Naive thymus-derived CD4-positive, alpha-beta T cell (primary cell): Measurements from ENCODE around the gene FMO2. TPM values are rescaled to one million over a fixed set of nuclear protein-coding genes. Genes with fewer than 3 reads are reported as not detected.
A peak's percentile ranks its signal among the peaks of the same experiment; 100 is the strongest.

ENCODE experiments used
- ATAC-seq: fragments of 150-1000 bp; cut with Tn5 transposase; 2 replicates; pipeline ENCODE4 v1.10.0; 2021; ENCODE audit warnings: mild to moderate bottlenecking, moderate library complexity
- CTCF ChIA-PET: fragments of 350-600 bp; sonication (Branson Sonifier 250); formaldehyde crosslinking; loops from one replicate; lab custom pipeline; 2021; ENCODE audit warnings: antibody characterized with exemption; lab: Charles Lee
- POLR2A ChIA-PET: fragments of 350-600 bp; sonication (Branson Sonifier 250); formaldehyde crosslinking; loops from one replicate; lab custom pipeline; 2021; ENCODE audit warnings: antibody characterized with exemption, inconsistent platforms; lab: Charles Lee
- DNase-seq, 9 donors: peaks; one replicate each; pipeline versions ENCODE4 v3.0.0 to v3.0.0-alpha.2; 2020 to 2022; ENCODE audit warnings: mixed read lengths in 1 of 9
- H3K27ac ChIP-seq: one replicate; pipeline ENCODE4 v1.7.0; 2013; ENCODE audit warnings: mild to moderate bottlenecking, low read depth, low read length, moderate library complexity
- H3K27me3 ChIP-seq, 2 donors: one replicate each; pipeline ENCODE4 v1.7.0; 2013; ENCODE audit warnings: low read length in 2 of 2, mild to moderate bottlenecking in 2 of 2, moderate library complexity in 2 of 2; ENCODE audit not compliant: control insufficient read depth in 2 of 2, insufficient read depth in 2 of 2
- H3K36me3 ChIP-seq, 3 experiments: 1 replicate in 2 of 3; 2 replicates in 1 of 3; pipeline ENCODE4 v1.7.0; 2013; ENCODE audit warnings: low read length in 3 of 3, mild to moderate bottlenecking in 3 of 3, moderate library complexity in 1 of 3; ENCODE audit not compliant: insufficient read depth in 3 of 3, control insufficient read depth in 2 of 3
- H3K4me1 ChIP-seq, 2 donors: one replicate each; pipeline ENCODE4 v1.7.0; 2013; ENCODE audit warnings: low read length in 2 of 2, mild to moderate bottlenecking in 2 of 2, moderate library complexity in 1 of 2; ENCODE audit not compliant: control insufficient read depth in 2 of 2, insufficient read depth in 2 of 2
- H3K4me3 ChIP-seq: 2 replicates; pipeline ENCODE4 v1.7.0; 2013; ENCODE audit warnings: mild to moderate bottlenecking, low read length
- H3K9me3 ChIP-seq, 3 experiments: 1 replicate in 2 of 3; 2 replicates in 1 of 3; pipeline ENCODE4 v1.7.0; 2013; ENCODE audit warnings: low read length in 3 of 3; ENCODE audit not compliant: control insufficient read depth in 2 of 3
- H3K27ac Mint-ChIP-seq, 9 donors: one replicate each; pipeline ENCODE4 v1.8.0; 2020 to 2022; ENCODE audit warnings: mixed read lengths in 9 of 9, mild to moderate bottlenecking in 8 of 9, moderate library complexity in 5 of 9, inconsistent platforms in 2 of 9
- H3K27me3 Mint-ChIP-seq, 5 donors: one replicate each; pipeline ENCODE4 v1.8.0; 2021 to 2022; ENCODE audit warnings: mixed read lengths in 5 of 5, mild to moderate bottlenecking in 1 of 5
- H3K36me3 Mint-ChIP-seq, 5 donors: one replicate each; pipeline ENCODE4 v1.8.0; 2020 to 2022; ENCODE audit warnings: mixed read lengths in 5 of 5, mild to moderate bottlenecking in 3 of 5, inconsistent platforms in 1 of 5
- H3K4me1 Mint-ChIP-seq, 7 donors: one replicate each; pipeline ENCODE4 v1.8.0; 2020 to 2022; ENCODE audit warnings: mixed read lengths in 7 of 7, mild to moderate bottlenecking in 3 of 7, inconsistent platforms in 1 of 7
- H3K4me3 Mint-ChIP-seq, 10 donors: one replicate each; pipeline ENCODE4 v1.8.0; 2020 to 2022; ENCODE audit warnings: mild to moderate bottlenecking in 10 of 10, mixed read lengths in 10 of 10, moderate library complexity in 6 of 10, inconsistent platforms in 2 of 10
- H3K9me3 Mint-ChIP-seq, 11 donors: one replicate each; pipeline ENCODE4 v1.8.0; 2020 to 2022; ENCODE audit warnings: mixed read lengths in 11 of 11, mild to moderate bottlenecking in 4 of 11, inconsistent platforms in 1 of 11, moderate library complexity in 1 of 11
- intact Hi-C, 2 donors: fragments of 100-400 bp; cut with micrococcal nuclease; formaldehyde crosslinking; loops; one replicate each; pipeline ENCODE4 v1.15.1; 2023
- polyA plus RNA-seq, 2 donors: library from polyadenylated mRNA; unstranded; fragments of 300-500 nt; fragmentation: Illumina TruSeq; gene quantifications; one replicate each; pipeline ENCODE4 v1.2.3, GENCODE V29; 2021
- total RNA-seq, 6 experiments: library from RNA in 5 of 6; stranded (reverse) in 5 of 6; gene quantifications; 1 replicate in 5 of 6; 2 replicates in 1 of 6; pipeline ENCODE4 v1.2.3 and lab custom pipeline; 2021 to 2026

FMO2 gene
- total RNA-seq (not detected), polyA plus RNA-seq (not detected), total RNA-seq (lab: John Stamatoyannopoulos, UW) (not detected)

- Histone ChIP-seq H3K27ac (no peak within 1 kb of the TSS), H3K9me3 (no peaks in the 10 kb centered on the region), H3K36me3 (no peaks in the 10 kb centered on the region), H3K27me3 (no peaks in the 10 kb centered on the region), H3K4me1 (no peaks in the 10 kb centered on the region), H3K4me3 (no peak within 1 kb of the TSS)
- H3K27ac Mint-ChIP-seq: peak within 1 kb of the TSS in 1 of 9 donors; percentile 36
- POLR2A ChIA-PET: no interaction called here
- CTCF ChIA-PET: no interaction called here
- H3K4me1 Mint-ChIP-seq: no peaks in the 10 kb centered on the region
- peaks cover 0 to 2% (median 0%) of the 10 kb centered on the region in 11 donors for H3K9me3 Mint-ChIP-seq
- no peak within 1 kb of the TSS for H3K4me3 Mint-ChIP-seq
- no peak for ATAC-seq
- no peak for DNase-seq
- intact Hi-C loops: no loop called here
- no peaks in the 10 kb centered on the region for H3K36me3 Mint-ChIP-seq
- peaks cover 15 to 35% (median 16%) of the 10 kb centered on the region in 5 donors for H3K27me3 Mint-ChIP-seq
Measured at GRCh38 chr1:171185091-171185490, at the start of gene FMO2. TSS of gene FMO2 (plus strand) at chr1:171185300. CDS start at chr1:171185714, 414 bp downstream.

- Histone ChIP-seq H3K27me3 (no peaks in the 10 kb centered on the region), H3K27ac (no peak overlapping the region), H3K9me3 (no peaks in the 10 kb centered on the region), H3K4me3 (no peak overlapping the region), H3K36me3 (no peaks in the 10 kb centered on the region), H3K4me1 (no peaks in the 10 kb centered on the region)
- DNase-seq (no peak), ATAC-seq (no peak)
- Mint-ChIP-seq H3K27me3 (peaks cover 0 to 34% (median 25%) of the 10 kb centered on the region in 5 donors), H3K27ac (no peak overlapping the region), H3K4me1 (no peaks in the 10 kb centered on the region), H3K9me3 (peaks cover 0 to 1% (median 0%) of the 10 kb centered on the region in 11 donors), H3K36me3 (no peaks in the 10 kb centered on the region), H3K4me3 (no peak overlapping the region)
- intact Hi-C loops: no loop called here
- ChIA-PET POLR2A (no interaction called here), CTCF (interaction anchor here (0.7 kb wide), 1 partner anchor 168 kb away, joined by 3 read pairs; no protein-coding TSS in a partner anchor)
Measured at GRCh38 chr1:171137580-171137979, 47.5 kb upstream of the FMO2 start.

GRCh38 chr1:171138980-171139379, 46.1 kb upstream of the FMO2 start:
- Histone ChIP-seq H3K4me1 (no peaks in the 10 kb centered on the region), H3K27ac (no peak overlapping the region), H3K4me3 (no peak overlapping the region), H3K9me3 (no peaks in the 10 kb centered on the region), H3K36me3 (no peaks in the 10 kb centered on the region), H3K27me3 (no peaks in the 10 kb centered on the region)
- ATAC-seq (no peak), DNase-seq (no peak)
- no peaks in the 10 kb centered on the region for H3K36me3 Mint-ChIP-seq
- peaks cover 5 to 34% (median 25%) of the 10 kb centered on the region in 5 donors for H3K27me3 Mint-ChIP-seq
- no peak overlapping the region for H3K4me3 Mint-ChIP-seq
- peaks cover 0 to 1% (median 0%) of the 10 kb centered on the region in 11 donors for H3K9me3 Mint-ChIP-seq
- H3K4me1 Mint-ChIP-seq: no peaks in the 10 kb centered on the region
- ChIA-PET CTCF (no interaction called here), POLR2A (no interaction called here)
- no peak overlapping the region for H3K27ac Mint-ChIP-seq
- intact Hi-C loops: no loop called here

GRCh38 chr1:171139890-171140289, 45.2 kb upstream of the FMO2 start:
- no peak for ATAC-seq
- no peak overlapping the region for H3K4me3 Mint-ChIP-seq
- POLR2A ChIA-PET: no interaction called here

GRCh38 chr1:171140401-171140800, 44.7 kb upstream of the FMO2 start:
- H3K27ac Mint-ChIP-seq: no peak overlapping the region
- CTCF ChIA-PET: no interaction called here
- POLR2A ChIA-PET: no interaction called here
- intact Hi-C loops: no loop called here
- DNase-seq (no peak), ATAC-seq (no peak)
- Histone ChIP-seq H3K4me3 (no peak overlapping the region), H3K9me3 (no peaks in the 10 kb centered on the region), H3K4me1 (no peaks in the 10 kb centered on the region), H3K27me3 (no peaks in the 10 kb centered on the region), H3K36me3 (no peaks in the 10 kb centered on the region), H3K27ac (no peak overlapping the region)
- no peak overlapping the region for H3K4me3 Mint-ChIP-seq
- peaks cover 5 to 34% (median 30%) of the 10 kb centered on the region in 5 donors for H3K27me3 Mint-ChIP-seq
- peaks cover 0 to 3% (median 0%) of the 10 kb centered on the region in 11 donors for H3K9me3 Mint-ChIP-seq
- H3K36me3 Mint-ChIP-seq: no peaks in the 10 kb centered on the region
- no peaks in the 10 kb centered on the region for H3K4me1 Mint-ChIP-seq

More at GRCh38 chr1:171139890-171140289, 45.2 kb upstream of the FMO2 start:
- CTCF ChIA-PET: no interaction called here
- Mint-ChIP-seq H3K4me1 (no peaks in the 10 kb centered on the region), H3K27ac (no peak overlapping the region), H3K36me3 (no peaks in the 10 kb centered on the region), H3K9me3 (peaks cover 0 to 1% (median 0%) of the 10 kb centered on the region in 11 donors), H3K27me3 (peaks cover 5 to 34% (median 26%) of the 10 kb centered on the region in 5 donors)
- Histone ChIP-seq H3K9me3 (no peaks in the 10 kb centered on the region), H3K36me3 (no peaks in the 10 kb centered on the region), H3K4me3 (no peak overlapping the region), H3K4me1 (no peaks in the 10 kb centered on the region), H3K27me3 (no peaks in the 10 kb centered on the region), H3K27ac (no peak overlapping the region)
- no peak for DNase-seq
- intact Hi-C loops: no loop called here

GRCh38 chr1:171140956-171141687, 44.0 kb upstream of the FMO2 start:
- Mint-ChIP-seq H3K4me3 (no peak overlapping the region), H3K9me3 (peaks cover 0 to 3% (median 0%) of the 10 kb centered on the region in 11 donors), H3K27me3 (peaks cover 5 to 34% (median 28%) of the 10 kb centered on the region in 5 donors), H3K4me1 (no peaks in the 10 kb centered on the region), H3K27ac (no peak overlapping the region), H3K36me3 (no peaks in the 10 kb centered on the region)
- no peaks in the 10 kb centered on the region for H3K9me3 ChIP-seq
- H3K27me3 ChIP-seq: no peaks in the 10 kb centered on the region
- no peaks in the 10 kb centered on the region for H3K4me1 ChIP-seq
- no peak overlapping the region for H3K27ac ChIP-seq
- no peaks in the 10 kb centered on the region for H3K36me3 ChIP-seq
- intact Hi-C loops: no loop called here
- ChIA-PET CTCF (no interaction called here), POLR2A (no interaction called here)
- no peak for ATAC-seq
- no peak overlapping the region for H3K4me3 ChIP-seq
- DNase-seq: no peak
